OCI-LY7 (cell line): ENCODE results near the gene GSK3A. TPM values are rescaled to one million over a fixed set of nuclear protein-coding genes. Genes with fewer than 3 reads are reported as not detected.

Source experiments
- BruUV-seq: library from RNA; stranded (reverse); fragments of 400-500 nt; replicated peaks from 2 replicates; lab custom pipeline; 2021; lab: Mats Ljungman, UMichigan
- CTCF ChIA-PET: fragments of 300-600 bp; sonication (Branson Sonifier 250); formaldehyde crosslinking; loops from one replicate; lab custom pipeline; 2022; ENCODE audit warnings: antibody characterized with exemption; ENCODE audit not compliant: unreplicated experiment; lab: Charles Lee
- POLR2A ChIA-PET: fragments of 300-600 bp; sonication (Branson Sonifier 250); formaldehyde crosslinking; loops from one replicate; lab custom pipeline; 2022; ENCODE audit warnings: antibody characterized with exemption; lab: Charles Lee
- DNase-seq: peaks from one replicate; pipeline ENCODE4 v3.0.0-alpha.2; 2015; ENCODE audit warnings: low spot score
- H2AFZ ChIP-seq: fragments of 200-600 bp; sonication (generic), shearing (Covaris generic); 2 replicates; pipeline ENCODE4 v1.6.1; 2014; ENCODE audit warnings: mild to moderate bottlenecking, antibody characterized with exemption, low read length, moderate library complexity
- H3K27ac ChIP-seq: fragments of 200-600 bp; sonication (generic); 2 replicates; pipeline ENCODE4 v1.5.1; 2014; ENCODE audit warnings: mixed run types, low read depth, mild to moderate bottlenecking, moderate library complexity, low read length, inconsistent platforms; ENCODE audit not compliant: poor library complexity, severe bottlenecking
- H3K36me3 ChIP-seq: fragments of 200-600 bp; sonication (generic); 2 replicates; pipeline ENCODE4 v1.6.1; 2014; ENCODE audit warnings: mild to moderate bottlenecking, antibody characterized with exemption, low read length, moderate library complexity, mixed read lengths; ENCODE audit not compliant: insufficient read depth
- H3K4me1 ChIP-seq: fragments of 200-600 bp; sonication (generic); 2 replicates; pipeline ENCODE4 v1.5.1; 2014; ENCODE audit warnings: mild to moderate bottlenecking, low read length; ENCODE audit not compliant: insufficient read depth, poor library complexity, severe bottlenecking
- H3K4me2 ChIP-seq: fragments of 200-600 bp; sonication (generic); 2 replicates; pipeline ENCODE4 v1.6.1; 2014; ENCODE audit warnings: mild to moderate bottlenecking, low read length
- H3K4me3 ChIP-seq: fragments of 200-600 bp; sonication (generic); 2 replicates; pipeline ENCODE4 v1.5.1; 2014; ENCODE audit warnings: mild to moderate bottlenecking, low read depth, low read length; ENCODE audit not compliant: poor library complexity, severe bottlenecking
- H3K79me2 ChIP-seq: fragments of 200-600 bp; sonication (generic); 2 replicates; pipeline ENCODE4 v1.6.1; 2016; ENCODE audit warnings: low read depth, mild to moderate bottlenecking, low read length, moderate library complexity, mixed read lengths; ENCODE audit not compliant: insufficient read depth
- H3K9me2 ChIP-seq: fragments of 200-600 bp; sonication (generic); 2 replicates; pipeline ENCODE4 v1.6.1; 2016; ENCODE audit warnings: mild to moderate bottlenecking, low read length, mixed read lengths; ENCODE audit not compliant: insufficient read depth
- H3K9me3 ChIP-seq: fragments of 200-600 bp; sonication (generic); 2 replicates; pipeline ENCODE4 v1.6.1; 2014; ENCODE audit warnings: mild to moderate bottlenecking, mixed run types, low read length, mixed read lengths
- H4K20me1 ChIP-seq: fragments of 200-600 bp; sonication (generic); 2 replicates; pipeline ENCODE4 v1.6.1; 2014; ENCODE audit warnings: mild to moderate bottlenecking, antibody characterized with exemption, low read length, moderate library complexity, mixed read lengths; ENCODE audit not compliant: insufficient read depth
- CTCF ChIP-seq: fragments of 200-600 bp; sonication (generic); conservative IDR thresholded peaks from 2 replicates; pipeline ENCODE4 v1.5.1; 2014; ENCODE audit warnings: mild to moderate bottlenecking, antibody characterized with exemption, low read length, moderate library complexity, mixed read lengths
- EZH2phosphoT487 ChIP-seq: fragments of 200-600 bp; sonication (generic); IDR thresholded peaks from 2 replicates; pipeline ENCODE4 v1.6.1; 2018; ENCODE audit warnings: low read depth, borderline replicate concordance, mild to moderate bottlenecking, mixed run types, antibody characterized with exemption, low read length, moderate library complexity, mixed read lengths
- intact Hi-C: fragments of 100-400 bp; cut with micrococcal nuclease; formaldehyde crosslinking; loops from one replicate; pipeline ENCODE4 v1.10.0; 2022; ENCODE audit not compliant: unreplicated experiment
- total RNA-seq, 2 experiments: library from RNA; depleted of rRNA in 1 of 2; stranded (reverse); fragments of >200 nt in 1 of 2; shearing (Covaris generic) in 1 of 2; gene quantifications; 2 replicates each; pipeline ENCODE4 v1.2.3, GENCODE V29; 2014 to 2022

The GSK3A gene
- total RNA-seq, 2 experiments from 2014 or later = 20.9 to 29.2 TPM

- intact Hi-C loops = loop anchor here (1.0 to 10.0 kb wide), 2 partner anchors 155 to 420 kb away; partner anchors contain the start of gene RPS19
- Histone ChIP-seq H3K4me2 (peak overlapping the region; percentile 93), H4K20me1 (peaks cover 10% of the 10 kb centered on the region; the same call in 1 of the 2 replicates), H3K4me3 (peak overlapping the region; percentile 89), H3K79me2 (peaks cover 17% of the 10 kb centered on the region), H3K36me3 (peaks cover 32% of the 10 kb centered on the region), H3K9me2 (no peaks in the 10 kb centered on the region), H2AFZ (no peak overlapping the region), H3K9me3 (no peaks in the 10 kb centered on the region), H3K27ac (peak overlapping the region; percentile 70), H3K4me1 (peaks cover 46% of the 10 kb centered on the region)
- BruUV-seq = no TSS peak
- CTCF ChIA-PET = no interaction called here
- DNase-seq = peak; percentile 51
- TF ChIP-seq CTCF (no peak), EZH2phosphoT487 (no peak)
- POLR2A ChIA-PET = no interaction called here
Measured at GRCh38 chr19:42284591-42285341, 42.4 kb upstream of the GSK3A start.

DNA sequence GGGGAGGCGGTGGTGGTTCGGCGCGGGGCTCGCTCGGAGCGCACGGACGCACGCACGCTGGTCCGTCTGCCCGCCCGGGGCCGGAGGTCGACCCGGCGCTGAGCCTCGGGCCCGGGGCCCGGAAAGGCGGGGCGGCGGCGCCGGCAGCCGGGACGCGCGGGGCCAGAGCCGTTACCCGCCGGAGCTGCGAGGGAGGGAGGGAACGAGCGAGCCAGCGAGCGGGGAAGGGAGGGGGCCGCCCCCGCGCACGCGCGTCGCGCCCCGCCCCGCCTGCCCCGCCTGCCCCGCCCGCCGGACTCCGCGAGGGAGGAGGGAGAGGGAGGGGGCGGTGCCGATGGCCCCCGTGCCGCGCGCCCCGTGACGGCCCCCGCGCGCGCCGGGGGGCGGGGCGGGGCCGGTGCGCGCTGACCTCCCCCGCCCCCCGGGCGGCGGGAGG, 41.7 kb upstream of the GSK3A start:
- no peak for TF ChIP-seq EZH2phosphoT487
- TF ChIP-seq CTCF = no peak
- peaks cover 17% of the 10 kb centered on the region for H3K79me2 ChIP-seq
- H3K27ac ChIP-seq = peak overlapping the region; percentile 50
- H3K9me3 ChIP-seq = no peaks in the 10 kb centered on the region
- BruUV-seq = no TSS peak
- peaks cover 10% of the 10 kb centered on the region; the same call in 1 of the 2 replicates for H4K20me1 ChIP-seq
- H2AFZ ChIP-seq = no peak overlapping the region
- POLR2A ChIA-PET = no interaction called here
- CTCF ChIA-PET = no interaction called here
- H3K4me2 ChIP-seq = no peak overlapping the region; the same call in 1 of the 2 replicates
- intact Hi-C loops = loop anchor here (1.0 to 10.0 kb wide), 2 partner anchors 155 to 419 kb away; partner anchors contain the start of gene RPS19
- DNase-seq = peak; percentile 86
- peak overlapping the region; percentile 62 for H3K4me3 ChIP-seq
- peaks cover 52% of the 10 kb centered on the region for H3K4me1 ChIP-seq
- no peaks in the 10 kb centered on the region for H3K9me2 ChIP-seq
- H3K36me3 ChIP-seq = peaks cover 25% of the 10 kb centered on the region
